Ascending aorta (tissue), 2 donors: ENCODE measurements around the gene SDF4. TPM values are rescaled to one million over a fixed set of nuclear protein-coding genes. Genes with fewer than 3 reads are reported as not detected.

Experiments
- DNase-seq, 2 donors: peaks; one replicate each; pipeline ENCODE4 v3.0.0-alpha.2; 2019; ENCODE audit warnings: low spot score in 2 of 2
- H3K27ac ChIP-seq, 2 donors: fragments of 200-600 bp; sonication (generic); one replicate each; pipeline ENCODE4 v1.5.1; 2016 to 2017; ENCODE audit warnings: mild to moderate bottlenecking in 1 of 2
- H3K27me3 ChIP-seq: fragments of 200-600 bp; sonication (generic); one replicate; pipeline ENCODE4 v1.5.1; 2017
- H3K36me3 ChIP-seq, 2 donors: fragments of 200-600 bp; sonication (generic); one replicate each; pipeline ENCODE4 v1.5.1; 2016
- H3K4me1 ChIP-seq, 2 donors: fragments of 200-600 bp; sonication (generic); one replicate each; pipeline ENCODE4 v1.5.1; 2016 to 2017; ENCODE audit warnings: mild to moderate bottlenecking in 1 of 2
- H3K4me3 ChIP-seq, 2 donors: fragments of 200-600 bp; sonication (generic); one replicate each; pipeline ENCODE4 v1.5.1; 2016 to 2017; ENCODE audit warnings: mild to moderate bottlenecking in 1 of 2
- H3K9me3 ChIP-seq, 2 donors: fragments of 200-600 bp; sonication (generic); one replicate each; pipeline ENCODE4 v1.5.1; 2016
- CTCF ChIP-seq, 3 experiments: fragments of 200-600 bp in 2 of 3; fragments of 450-650 bp in 1 of 3; sonication (generic) in 2 of 3; IDR thresholded peaks; one replicate each; pipeline ENCODE4 v1.5.1; 2016 to 2019; ENCODE audit warnings: antibody characterized with exemption in 3 of 3, mild to moderate bottlenecking in 1 of 3, moderate library complexity in 1 of 3
- intact Hi-C: fragments of 100-400 bp; cut with DNase I; formaldehyde crosslinking; loops from one replicate; pipeline ENCODE4 v1.15.1; 2023
- total RNA-seq: library from RNA; depleted of rRNA; stranded (reverse); fragments of >200 nt; gene quantifications from one replicate; pipeline ENCODE4 v1.1.0, GENCODE V29; 2016

The SDF4 gene
- total RNA-seq, 1 donor from 2014 or later: 223 TPM

- no peaks in the 10 kb centered on the region for H3K4me1 ChIP-seq
- H3K36me3 ChIP-seq: peaks cover 73 to 92% of the 10 kb centered on the region in 2 donors
- no peak overlapping the region for H3K27ac ChIP-seq
- no peak overlapping the region for H3K4me3 ChIP-seq
- no peaks in the 10 kb centered on the region for H3K9me3 ChIP-seq
- intact Hi-C loops: no loop called here
- DNase-seq: no peak
- no peak for TF ChIP-seq CTCF (IDR thresholded peaks at IDR 0.05)
- no peaks in the 10 kb centered on the region for H3K27me3 ChIP-seq
These were observed 27.3 kb upstream of the SDF4 start for GRCh38 chr1:1259119-1259488.

GRCh38 chr1:1256956-1257871, 25.4 kb upstream of the SDF4 start:
- no peaks in the 10 kb centered on the region for H3K27me3 ChIP-seq
- no peaks in the 10 kb centered on the region for H3K9me3 ChIP-seq
- no peak for TF ChIP-seq CTCF (IDR thresholded peaks at IDR 0.05)
- H3K4me3 ChIP-seq: no peak overlapping the region
- H3K27ac ChIP-seq: no peak overlapping the region
- peaks cover 68 to 87% of the 10 kb centered on the region in 2 donors for H3K36me3 ChIP-seq
- intact Hi-C loops: no loop called here
- no peak for DNase-seq
- H3K4me1 ChIP-seq: no peaks in the 10 kb centered on the region

GRCh38 chr1:1255611-1256010, 23.8 kb upstream of the SDF4 start:
- Histone ChIP-seq H3K36me3 (peaks cover 58 to 71% of the 10 kb centered on the region in 2 donors), H3K27ac (no peak overlapping the region), H3K4me1 (no peaks in the 10 kb centered on the region), H3K4me3 (no peak overlapping the region), H3K9me3 (no peaks in the 10 kb centered on the region), H3K27me3 (no peaks in the 10 kb centered on the region)
- no peak for DNase-seq
- intact Hi-C loops: no loop called here
- TF ChIP-seq CTCF (IDR thresholded peaks at IDR 0.05): no peak

- Histone ChIP-seq H3K9me3 (no peaks in the 10 kb centered on the region), H3K27me3 (no peaks in the 10 kb centered on the region), H3K4me3 (no peak overlapping the region), H3K4me1 (no peaks in the 10 kb centered on the region), H3K27ac (no peak overlapping the region), H3K36me3 (peaks cover 54 to 66% of the 10 kb centered on the region in 2 donors)
- intact Hi-C loops: no loop called here
- DNase-seq: no peak
- TF ChIP-seq CTCF (IDR thresholded peaks at IDR 0.05): no peak
These were observed 23.3 kb upstream of the SDF4 start for GRCh38 chr1:1255078-1255477.

GRCh38 chr1:1254667-1254998, 22.8 kb upstream of the SDF4 start:
- Histone ChIP-seq H3K4me1 (no peaks in the 10 kb centered on the region), H3K27ac (no peak overlapping the region), H3K27me3 (no peaks in the 10 kb centered on the region), H3K4me3 (no peak overlapping the region), H3K9me3 (no peaks in the 10 kb centered on the region), H3K36me3 (peaks cover 49 to 61% of the 10 kb centered on the region in 2 donors)
- intact Hi-C loops: no loop called here
- no peak for DNase-seq
- no peak for TF ChIP-seq CTCF (IDR thresholded peaks at IDR 0.05)
